Inflammatory macrophage treated with lipopolysaccharide for 1 hour (primary cell): Measurements from ENCODE around the gene NCAPG2.
"Not testable (repeated sequence)": the region's sequence is repeated elsewhere in the genome, so short reads cannot be mapped to it uniquely, and the experiment has no call there.

Experiments used
- DNase-seq, 2 donors: peaks; one replicate each; pipeline ENCODE4 v3.0.0-alpha.2; 2020 to 2022

NCAPG2 gene

DNA sequence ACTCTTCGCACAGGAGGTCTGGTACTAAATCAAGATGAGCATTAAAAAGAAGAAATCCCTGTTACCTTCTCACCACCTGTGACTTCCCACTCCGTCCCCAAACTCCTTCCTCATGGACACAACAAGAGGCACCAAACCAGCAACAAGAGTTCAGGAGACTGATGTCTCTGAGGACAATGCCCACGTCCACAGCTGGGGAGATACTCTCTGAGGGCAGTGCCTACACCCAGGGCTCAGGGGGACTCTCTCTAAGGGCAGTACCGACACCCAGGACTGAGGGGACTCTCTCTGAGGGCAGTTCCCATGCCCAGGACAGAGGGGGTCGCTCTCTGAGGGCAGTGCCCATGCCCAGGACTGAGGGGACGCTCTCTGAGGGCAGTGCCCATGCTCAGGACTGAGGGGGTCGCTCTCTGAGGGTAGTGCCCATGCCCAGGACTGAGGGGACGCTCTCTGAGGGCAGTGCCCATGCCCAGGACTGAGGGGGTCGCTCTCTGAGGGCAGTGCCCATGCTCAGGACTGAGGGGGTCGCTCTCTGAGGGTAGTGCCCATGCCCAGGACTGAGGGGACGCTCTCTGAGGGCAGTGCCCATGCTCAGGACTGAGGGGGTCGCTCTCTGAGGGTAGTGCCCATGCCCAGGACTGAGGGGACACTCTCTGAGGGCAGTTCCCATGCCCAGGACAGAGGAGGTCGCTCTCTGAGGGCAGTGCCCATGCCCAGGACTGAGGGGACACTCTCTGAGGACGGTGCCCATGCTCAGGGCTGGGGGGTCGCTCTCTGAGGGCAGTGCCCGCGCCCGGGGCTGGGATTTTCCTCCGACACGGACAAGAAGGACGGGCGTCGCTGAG, 703 bp downstream of the NCAPG2 start:
- DNase-seq, result not testable (repeated sequence)

GRCh38 chr7:158702944-158703343, 1.7 kb downstream of the NCAPG2 start:
- no peak for DNase-seq

- no peak for DNase-seq
Observed at GRCh38 chr7:158702196-158702595, 2.4 kb downstream of the NCAPG2 start.

DNA sequence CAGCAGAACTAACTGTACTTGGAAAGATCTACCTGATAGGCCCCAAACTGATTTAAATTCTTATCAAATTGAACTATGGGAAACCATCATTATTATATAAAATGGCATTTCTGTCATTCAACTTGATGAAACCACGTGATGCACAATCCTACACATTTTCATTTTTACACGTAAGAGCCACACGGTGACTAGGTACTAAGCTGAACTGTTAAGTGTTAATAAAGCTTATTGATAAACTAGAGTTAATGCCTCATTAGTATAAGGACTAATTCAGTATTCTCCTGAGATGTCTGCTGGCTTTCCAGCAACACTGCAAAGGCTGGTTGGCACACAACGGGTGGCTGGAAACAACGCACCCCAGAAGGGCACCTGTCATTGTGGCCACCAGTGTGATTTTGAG, 4.6 kb downstream of the NCAPG2 start:
- no peak for DNase-seq

DNA sequence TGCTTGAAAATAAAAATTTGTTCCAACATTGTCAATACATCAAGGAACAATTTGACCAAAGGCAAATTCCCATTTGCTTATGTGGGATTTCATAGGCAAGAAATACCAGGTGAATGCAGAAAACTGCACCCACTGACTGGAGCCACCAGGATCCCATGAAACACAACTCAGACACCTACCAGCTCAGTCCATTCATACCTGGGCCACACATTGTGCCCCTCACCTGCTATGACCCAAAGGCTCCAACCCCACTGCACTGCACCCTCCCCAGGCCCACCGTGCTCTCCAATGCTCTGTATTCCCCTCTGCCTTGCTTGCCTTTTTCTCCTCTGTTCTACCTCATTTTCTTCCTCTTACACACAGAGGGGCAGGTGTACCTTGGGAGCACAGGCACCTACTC, 5.3 kb downstream of the NCAPG2 start:
- DNase-seq, result no peak

DNA sequence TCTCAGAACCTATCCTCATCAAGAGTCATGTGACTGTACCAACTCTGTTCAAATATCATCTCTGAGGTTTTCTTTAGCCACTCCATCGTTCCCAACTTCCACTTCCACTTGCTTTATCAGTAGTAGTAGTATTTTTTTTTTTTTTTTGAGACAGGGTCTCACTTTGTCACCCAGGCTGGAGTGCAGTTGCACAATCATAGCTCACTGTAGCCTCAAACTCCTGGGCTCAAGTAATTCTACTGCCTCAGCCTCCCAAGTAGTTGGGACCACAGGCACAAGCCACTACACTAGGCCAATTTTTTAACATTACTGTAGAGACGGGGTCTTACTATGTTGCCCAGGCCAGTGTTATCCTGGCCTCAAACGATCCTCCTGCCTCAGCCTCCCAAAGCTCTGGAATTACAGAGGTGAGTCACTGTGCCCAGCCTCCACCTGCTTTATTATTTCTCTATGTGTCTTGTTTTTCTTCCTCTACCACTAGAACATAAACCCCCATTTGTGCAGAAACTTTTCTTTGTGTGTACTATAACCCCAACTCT, 5.9 kb downstream of the NCAPG2 start:
- DNase-seq, result no peak

GRCh38 chr7:158697597-158697996, 7.0 kb downstream of the NCAPG2 start:
- DNase-seq, result not testable (repeated sequence)

DNA sequence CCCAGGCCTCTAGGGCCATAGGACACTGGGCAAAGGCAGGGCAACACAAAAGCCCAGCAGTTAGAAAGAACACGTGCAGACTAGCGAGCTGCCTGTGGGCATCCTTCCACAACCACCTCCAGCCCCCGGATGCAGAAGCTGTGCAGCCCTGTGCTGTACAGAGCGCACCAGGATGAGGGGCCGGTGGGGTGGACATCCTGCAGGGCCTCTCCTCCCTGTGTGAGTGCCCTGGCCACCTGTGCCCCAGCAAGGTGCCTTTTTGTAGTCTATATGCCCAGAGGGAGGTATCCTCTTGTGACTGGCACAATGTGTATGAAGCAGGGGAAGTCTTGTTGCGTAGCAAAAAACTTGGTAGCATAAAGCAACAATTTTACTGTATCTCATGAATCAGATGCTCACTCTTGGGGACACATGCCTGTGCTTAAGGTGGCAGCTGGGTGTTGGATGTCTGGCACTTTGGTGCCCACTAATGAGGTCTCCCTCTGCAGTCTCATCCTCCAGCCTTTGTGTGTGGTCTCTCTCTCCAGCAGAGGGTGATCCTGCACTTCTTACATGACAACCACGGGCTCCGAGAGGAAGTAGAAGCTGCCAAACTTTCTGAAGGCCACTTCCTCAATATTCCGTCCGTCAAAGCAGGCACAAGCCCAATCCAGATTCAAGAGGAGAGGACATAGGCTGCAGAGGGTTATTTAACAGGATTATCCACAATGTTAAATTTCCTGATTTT, 8.7 kb downstream of the NCAPG2 start:
- DNase-seq, result peak; percentile 84 to 85

GRCh38 chr7:158695056-158695455, 9.5 kb downstream of the NCAPG2 start:
- no peak for DNase-seq

GRCh38 chr7:158694650-158695049, 10.0 kb downstream of the NCAPG2 start:
- no peak for DNase-seq

DNA sequence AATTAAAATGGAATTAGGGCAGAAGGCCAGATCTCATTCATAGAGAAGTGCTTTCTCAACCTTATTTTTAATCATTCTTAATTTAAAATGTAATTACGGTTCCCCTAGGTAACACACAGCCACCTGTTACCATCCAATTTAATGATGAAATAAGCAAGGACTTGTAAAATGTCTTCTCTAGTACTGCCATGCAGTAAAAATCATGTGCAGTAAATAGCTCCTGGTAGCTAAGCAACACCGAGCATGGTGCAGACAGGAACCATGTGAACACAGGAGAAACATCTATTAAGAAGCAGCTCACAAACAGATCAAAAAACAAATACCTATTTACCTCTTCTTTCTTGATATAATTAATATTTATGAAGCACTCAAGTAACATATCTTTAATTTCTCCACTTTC, 15.1 kb downstream of the NCAPG2 start:
- no peak for DNase-seq

- DNase-seq, result no peak
Observed at GRCh38 chr7:158687406-158687805, 17.2 kb downstream of the NCAPG2 start.

- no peak for DNase-seq
Observed at GRCh38 chr7:158685693-158686092, 18.9 kb downstream of the NCAPG2 start.

DNA sequence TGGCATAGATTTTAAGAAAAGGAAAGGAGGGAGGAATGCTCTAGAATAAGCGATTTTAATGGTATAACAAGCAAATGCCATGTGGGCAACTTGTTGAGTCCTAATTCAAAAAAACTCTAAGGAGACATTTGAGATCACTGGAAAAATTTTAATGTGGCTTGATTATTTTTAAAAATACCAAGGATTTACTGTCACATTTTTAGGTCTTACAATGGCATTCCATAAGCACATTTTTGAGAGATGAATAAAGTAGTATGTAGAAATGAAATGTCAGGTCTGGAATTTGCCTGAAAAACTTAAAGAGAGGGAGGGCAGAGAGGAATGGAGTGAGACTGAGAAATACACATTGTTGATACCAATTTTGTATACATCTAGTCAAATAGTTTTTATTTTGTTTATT, 20.3 kb downstream of the NCAPG2 start:
- DNase-seq, result no peak

GRCh38 chr7:158683541-158683940, 21.1 kb downstream of the NCAPG2 start:
- DNase-seq, result no peak

DNA sequence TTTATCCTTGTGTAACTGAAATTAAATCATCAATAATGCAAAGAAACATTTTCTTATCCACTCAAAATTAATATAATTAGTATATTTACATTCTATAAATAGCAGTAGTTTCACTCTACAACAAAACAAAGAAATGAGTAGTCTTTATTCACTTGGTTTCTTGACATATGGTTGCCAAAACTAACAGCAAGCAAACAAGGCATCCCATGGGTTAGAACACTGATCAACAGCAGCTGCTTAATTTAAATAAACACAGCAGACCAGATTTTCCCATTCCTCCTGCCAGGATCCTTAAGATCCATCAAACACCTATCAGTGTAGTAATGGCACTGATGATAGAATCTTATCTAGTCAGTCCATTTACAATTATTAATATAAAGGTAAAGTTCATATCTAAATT, 22.1 kb downstream of the NCAPG2 start:
- DNase-seq, result no peak

- DNase-seq, result no peak
Observed at GRCh38 chr7:158680754-158681153, 23.9 kb downstream of the NCAPG2 start.

DNA sequence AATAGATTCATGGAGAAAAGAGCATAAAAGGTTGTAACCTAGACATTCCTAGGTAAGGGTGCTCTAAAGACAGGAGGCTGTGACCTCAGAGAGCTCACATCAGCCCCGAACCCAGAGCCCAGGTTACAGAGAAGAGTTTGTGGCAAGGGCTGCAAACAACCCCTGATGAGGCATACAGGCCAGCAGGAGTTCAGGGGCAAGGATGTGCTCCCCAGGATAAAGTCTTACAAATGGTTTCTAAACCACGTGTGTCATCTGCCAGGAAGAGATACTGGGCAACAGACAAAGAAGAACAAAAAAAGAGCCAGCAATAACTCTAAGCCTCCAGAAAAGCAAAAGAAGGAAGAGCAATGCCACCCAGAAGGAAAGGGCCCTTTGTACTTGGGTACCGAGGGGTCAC, 27.7 kb downstream of the NCAPG2 start:
- no peak for DNase-seq

DNA sequence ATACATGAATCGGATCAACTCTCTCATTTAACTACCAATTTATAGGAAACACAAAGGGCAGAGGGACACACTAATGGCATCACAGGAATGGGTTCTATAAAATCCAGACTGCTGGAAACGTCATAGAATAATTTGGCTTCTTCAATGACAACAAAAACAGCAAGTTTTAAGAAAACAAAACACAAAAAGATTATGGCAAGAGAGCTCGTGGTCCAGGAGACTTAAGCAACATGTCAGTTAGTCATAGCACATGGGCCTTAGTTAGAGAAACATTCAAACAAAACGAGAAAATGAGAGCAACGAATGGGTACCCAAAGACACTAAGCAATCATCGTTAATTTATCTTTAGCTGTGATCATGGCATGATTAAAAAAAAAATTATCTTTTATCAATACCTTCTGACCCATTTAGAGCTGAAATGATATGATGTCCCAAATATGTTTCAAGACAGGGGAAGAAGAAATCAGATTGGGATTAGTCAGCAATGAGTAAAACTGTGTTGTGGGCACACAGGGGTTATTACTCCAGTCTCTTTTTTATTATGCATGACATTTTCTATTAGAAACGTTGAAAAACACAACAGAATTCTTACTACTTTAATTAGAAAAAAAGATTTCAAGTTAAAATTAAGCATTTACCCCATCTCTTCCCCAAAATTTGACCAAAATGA, 28.3 kb downstream of the NCAPG2 start:
- DNase-seq, result no peak

GRCh38 chr7:158672975-158673374, 31.6 kb downstream of the NCAPG2 start:
- DNase-seq, result peak in 1 of 2 donors; percentile 1

DNA sequence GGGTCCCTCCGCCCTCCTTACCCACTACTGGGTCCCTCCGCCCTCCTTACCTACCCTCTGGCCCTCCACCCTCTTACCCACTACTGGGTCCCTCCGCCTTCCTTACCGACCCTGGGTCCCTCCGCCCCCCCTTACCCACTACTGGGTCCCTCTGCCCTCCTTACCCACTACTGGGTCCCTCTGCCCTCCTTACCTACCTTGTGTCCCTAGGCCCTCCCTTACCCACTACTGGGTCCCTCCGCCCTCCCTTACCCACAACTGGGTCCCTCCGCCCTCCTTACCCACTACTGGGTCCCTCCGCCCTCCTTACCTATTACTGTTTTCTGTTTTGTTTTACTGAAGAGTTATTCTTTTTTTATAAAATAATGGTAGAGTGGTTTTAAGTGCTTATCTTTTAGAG, 36.5 kb downstream of the NCAPG2 start:
- DNase-seq, result not testable (repeated sequence)

DNA sequence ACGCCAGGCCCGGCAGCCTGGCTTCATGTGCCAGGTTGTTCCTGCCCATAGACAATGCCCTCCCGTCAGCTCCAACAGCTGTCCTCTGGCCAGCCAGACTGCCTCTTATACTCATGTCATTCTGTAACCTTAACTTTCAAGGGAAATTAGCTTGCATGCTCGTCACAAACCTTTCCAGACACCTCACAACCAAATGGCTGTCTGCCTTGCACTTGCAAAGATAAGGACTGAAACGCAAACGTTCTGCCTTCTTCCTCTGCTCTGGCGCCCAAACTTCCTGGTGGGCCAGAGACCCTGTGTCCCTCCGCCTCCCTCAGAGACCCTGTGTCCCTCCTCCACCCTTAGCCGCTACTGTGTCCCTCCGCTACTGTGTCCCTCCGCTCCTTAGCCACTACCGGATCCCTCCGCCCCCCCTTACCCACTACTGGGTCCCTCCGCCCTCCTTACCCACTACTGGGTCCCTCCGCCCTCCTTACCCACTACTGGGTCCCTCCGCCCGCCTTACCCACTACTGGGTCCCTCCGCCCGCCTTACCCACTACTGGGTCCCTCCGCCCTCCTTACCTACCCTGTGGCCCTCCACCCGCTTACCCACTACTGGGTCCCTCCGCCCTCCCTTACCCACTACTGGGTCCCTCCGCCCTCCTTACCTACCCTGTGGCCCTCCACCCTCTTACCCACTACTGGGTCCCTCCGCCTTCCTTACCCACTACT, 37.5 kb downstream of the NCAPG2 start:
- not testable (repeated sequence) for DNase-seq

DNA sequence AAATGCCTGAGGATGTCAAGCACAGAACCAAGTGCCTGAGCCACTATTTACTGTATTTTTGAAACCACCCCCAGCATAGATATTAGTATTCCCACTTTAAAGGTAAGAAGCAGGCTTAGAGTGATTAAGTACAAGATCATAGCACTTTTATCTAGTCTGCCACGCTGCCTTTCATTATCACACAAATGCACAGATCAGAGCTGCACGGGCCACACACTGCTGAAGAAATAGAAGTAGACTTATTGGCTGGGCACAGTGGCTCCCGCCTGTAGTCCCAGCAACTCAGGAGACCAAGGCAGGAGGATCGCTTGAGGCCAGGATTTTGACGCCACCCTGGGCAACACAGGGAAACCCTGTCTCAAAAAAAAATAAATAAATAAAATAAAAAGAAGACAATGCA, 38.2 kb downstream of the NCAPG2 start:
- no peak for DNase-seq
